ENCODE data around the gene SFXN3. TPM values are rescaled to one million over a fixed set of nuclear protein-coding genes. Genes with fewer than 3 reads are reported as not detected.

Gene SFXN3
- total RNA-seq, 1 experiment from 2014 or later: 2.8 TPM

DNA sequence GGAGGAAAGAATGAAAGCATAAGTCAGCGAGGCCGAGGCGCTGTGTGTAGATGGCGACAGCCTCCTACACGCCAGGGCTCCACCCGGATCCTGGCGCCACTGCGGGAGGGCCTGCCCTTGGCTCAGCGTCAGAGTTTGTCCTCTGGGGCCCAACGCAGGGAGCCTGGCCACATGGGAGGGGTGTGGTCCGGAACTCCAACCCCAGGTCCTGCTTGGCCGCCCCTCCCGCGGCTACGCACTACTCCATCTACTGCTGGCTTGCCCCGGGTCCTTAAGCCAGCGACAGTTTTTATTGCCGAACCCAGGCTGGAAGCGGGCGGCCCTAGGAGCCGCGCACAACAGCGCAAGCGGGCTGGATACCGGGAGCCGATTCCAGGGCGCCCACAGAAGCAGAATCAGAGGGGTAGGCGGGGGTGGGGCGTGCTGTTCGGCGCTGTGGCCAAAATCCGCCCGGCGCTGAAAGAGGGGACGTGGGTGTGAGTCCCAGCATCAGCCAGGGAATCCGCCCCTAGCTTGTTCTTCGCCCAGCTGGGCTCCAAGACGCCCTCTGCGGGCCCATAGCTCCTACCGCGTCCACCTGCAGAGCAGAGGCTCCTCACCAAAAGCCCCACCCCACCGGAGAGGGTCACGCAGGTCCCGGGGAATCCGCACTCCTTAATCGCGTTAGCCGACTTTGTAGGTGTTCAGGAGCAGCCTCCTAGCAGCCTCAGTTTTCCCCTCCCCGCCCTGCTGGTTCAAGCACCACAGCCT is 35.3 kb downstream of the SFXN3 start:
- Histone ChIP-seq H4K20me1 (ENCODE audit: control insufficient read depth, insufficient read depth, insufficient read length) (no peaks in the 10 kb centered on the region), H4K8ac (replicated peaks; ENCODE audit: insufficient read length, low read depth, low read length) (no peak overlapping the region), H3K23me2 (ENCODE audit: insufficient read length, low read depth, low read length, poor library complexity, severe bottlenecking) (peaks cover 31% of the 10 kb centered on the region), H3K4me1 (ENCODE audit: insufficient read depth, low read length) (no peaks in the 10 kb centered on the region; the same call in 1 of the 2 replicates), H4K5ac (ENCODE audit: insufficient read length, low read depth, low read length) (no peak overlapping the region), H3K9me3 (ENCODE audit: control insufficient read depth, low read depth, low read length) (no peaks in the 10 kb centered on the region), H2AFZ (ENCODE audit: low read length) (no peak overlapping the region), H3K14ac (ENCODE audit: insufficient read depth, low read length) (no peak overlapping the region), H2BK12ac (ENCODE audit: insufficient read length, low read depth, low read length) (no peak overlapping the region), H3T11ph (ENCODE audit: low read length) (no peak overlapping the region), H3K56ac (ENCODE audit: insufficient read length, low read depth, low read length) (no peak overlapping the region), H2BK20ac (ENCODE audit: low read depth, low read length, poor library complexity, severe bottlenecking) (no peak overlapping the region), H3K27me3 (ENCODE audit: insufficient read depth, low read length) (peaks cover 45% of the 10 kb centered on the region), H3K27ac (ENCODE audit: insufficient read length, low read depth, low read length) (no peak overlapping the region), H3K18ac (ENCODE audit: insufficient read length, low read depth, low read length) (no peak overlapping the region), H3K79me1 (ENCODE audit: insufficient read depth, low read depth, low read length, poor library complexity, severe bottlenecking) (no peaks in the 10 kb centered on the region), H2BK120ac (ENCODE audit: low read depth, low read length, poor library complexity, severe bottlenecking) (no peak overlapping the region), H3K23ac (ENCODE audit: insufficient read length, low read depth, low read length) (no peak overlapping the region), H3K4ac (ENCODE audit: low read depth, low read length) (no peak overlapping the region), H2BK15ac (ENCODE audit: low read depth, low read length) (no peak overlapping the region), H2AK5ac (ENCODE audit: insufficient read length, low read length) (no peak overlapping the region), H3K9ac (ENCODE audit: extremely low read depth, insufficient read length, low read length) (no peak overlapping the region), H3K4me2 (ENCODE audit: insufficient read depth, insufficient read length, low read length) (peak overlapping the region; percentile 69), H2BK5ac (ENCODE audit: insufficient read length, low read length) (no peak overlapping the region), H3K79me2 (ENCODE audit: insufficient read depth, low read length) (no peaks in the 10 kb centered on the region), H4K91ac (ENCODE audit: insufficient read length, low read depth, low read length) (no peak overlapping the region)
- WGBS (ENCODE audit: extremely low coverage, insufficient read length, low lambda C conversion rate): no CpG with 5 or more reads among the region's 49 CpGs
- Mint-ChIP-seq H3K9me3 (no peaks in the 10 kb centered on the region; a peak in 1 of 5 replicates), H3K27ac (no peak overlapping the region), H3K27me3 (ENCODE audit: low read depth) (peaks cover 70% of the 10 kb centered on the region), H3K4me3 (peak overlapping the region; percentile 71 to 87), H3K36me3 (ENCODE audit: insufficient read depth in 1 of 3, low read depth in 3 of 3) (no peaks in the 10 kb centered on the region; a peak in 1 of 7 replicates), H3K4me1 (peaks cover 24 to 32% of the 10 kb centered on the region in 2 experiments)
- peak; percentile 74 for DNase-seq
- TF ChIP-seq, protein P1, sequence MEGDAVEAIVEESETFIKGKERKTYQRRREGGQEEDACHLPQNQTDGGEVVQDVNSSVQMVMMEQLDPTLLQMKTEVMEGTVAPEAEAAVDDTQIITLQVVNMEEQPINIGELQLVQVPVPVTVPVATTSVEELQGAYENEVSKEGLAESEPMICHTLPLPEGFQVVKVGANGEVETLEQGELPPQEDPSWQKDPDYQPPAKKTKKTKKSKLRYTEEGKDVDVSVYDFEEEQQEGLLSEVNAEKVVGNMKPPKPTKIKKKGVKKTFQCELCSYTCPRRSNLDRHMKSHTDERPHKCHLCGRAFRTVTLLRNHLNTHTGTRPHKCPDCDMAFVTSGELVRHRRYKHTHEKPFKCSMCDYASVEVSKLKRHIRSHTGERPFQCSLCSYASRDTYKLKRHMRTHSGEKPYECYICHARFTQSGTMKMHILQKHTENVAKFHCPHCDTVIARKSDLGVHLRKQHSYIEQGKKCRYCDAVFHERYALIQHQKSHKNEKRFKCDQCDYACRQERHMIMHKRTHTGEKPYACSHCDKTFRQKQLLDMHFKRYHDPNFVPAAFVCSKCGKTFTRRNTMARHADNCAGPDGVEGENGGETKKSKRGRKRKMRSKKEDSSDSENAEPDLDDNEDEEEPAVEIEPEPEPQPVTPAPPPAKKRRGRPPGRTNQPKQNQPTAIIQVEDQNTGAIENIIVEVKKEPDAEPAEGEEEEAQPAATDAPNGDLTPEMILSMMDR (conservative IDR thresholded peaks at IDR 0.05): peak; percentile 47; the same call in 2 of the 3 replicates

All from H9 (cell line).